K562 treated with DMSO at 1 percent for 4 hours (cell line): Measurements from ENCODE around the gene REX1BD. TPM values are rescaled to one million over a fixed set of nuclear protein-coding genes. Genes with fewer than 3 reads are reported as not detected.

Experiments used
- total RNA-seq: library from RNA; unstranded; fragments of 300-600 nt; gene quantifications from 2 replicates; pipeline ENCODE4 v1.2.3, GENCODE V29; 2022; ENCODE audit not compliant: insufficient read depth

The REX1BD gene
- 80.6 and 108 TPM in 2 replicates for total RNA-seq

DNA sequence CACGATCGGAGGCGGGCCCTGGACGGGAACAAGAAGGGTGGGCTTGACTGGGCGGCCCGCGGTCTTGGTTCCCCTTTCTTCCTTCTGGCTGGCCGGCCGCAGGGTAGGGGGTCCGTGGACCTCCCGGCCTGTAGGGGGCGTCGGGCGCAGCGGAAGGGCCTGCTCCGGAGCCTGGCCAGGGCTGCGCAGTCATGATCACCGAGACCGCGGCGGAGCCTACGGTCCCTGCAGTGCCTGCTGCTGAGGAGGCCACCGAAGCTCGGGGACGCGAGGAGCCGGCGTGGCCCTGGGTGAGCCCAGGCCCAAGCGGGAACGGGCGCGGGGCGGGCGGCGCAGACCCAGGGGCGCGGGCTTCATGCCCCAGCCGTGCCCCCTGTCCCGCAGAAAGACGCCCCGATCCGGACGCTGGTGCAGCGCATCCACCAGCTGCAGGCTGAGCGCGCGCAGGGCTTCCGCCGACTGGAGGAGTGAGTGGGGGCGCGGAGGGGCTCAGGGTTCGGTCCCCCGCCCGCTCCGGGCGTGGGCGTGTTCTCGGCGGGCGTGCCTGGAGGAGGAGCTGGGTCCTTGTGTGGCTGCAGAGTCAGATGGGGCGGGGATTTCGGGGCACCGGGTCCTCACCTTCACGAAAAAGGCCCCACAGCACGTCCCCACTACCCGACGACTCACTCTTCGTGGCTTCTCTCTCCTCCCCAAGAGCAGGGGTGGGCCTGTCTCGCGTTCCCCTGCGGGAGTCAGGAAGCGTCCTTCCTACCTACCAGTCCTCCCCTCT lies at the start of gene REX1BD:
REX1BD (plus strand) TSS at position 188 of the 769 bp plus-strand sequence; CDS start at position 192, 4 bp downstream.

DNA sequence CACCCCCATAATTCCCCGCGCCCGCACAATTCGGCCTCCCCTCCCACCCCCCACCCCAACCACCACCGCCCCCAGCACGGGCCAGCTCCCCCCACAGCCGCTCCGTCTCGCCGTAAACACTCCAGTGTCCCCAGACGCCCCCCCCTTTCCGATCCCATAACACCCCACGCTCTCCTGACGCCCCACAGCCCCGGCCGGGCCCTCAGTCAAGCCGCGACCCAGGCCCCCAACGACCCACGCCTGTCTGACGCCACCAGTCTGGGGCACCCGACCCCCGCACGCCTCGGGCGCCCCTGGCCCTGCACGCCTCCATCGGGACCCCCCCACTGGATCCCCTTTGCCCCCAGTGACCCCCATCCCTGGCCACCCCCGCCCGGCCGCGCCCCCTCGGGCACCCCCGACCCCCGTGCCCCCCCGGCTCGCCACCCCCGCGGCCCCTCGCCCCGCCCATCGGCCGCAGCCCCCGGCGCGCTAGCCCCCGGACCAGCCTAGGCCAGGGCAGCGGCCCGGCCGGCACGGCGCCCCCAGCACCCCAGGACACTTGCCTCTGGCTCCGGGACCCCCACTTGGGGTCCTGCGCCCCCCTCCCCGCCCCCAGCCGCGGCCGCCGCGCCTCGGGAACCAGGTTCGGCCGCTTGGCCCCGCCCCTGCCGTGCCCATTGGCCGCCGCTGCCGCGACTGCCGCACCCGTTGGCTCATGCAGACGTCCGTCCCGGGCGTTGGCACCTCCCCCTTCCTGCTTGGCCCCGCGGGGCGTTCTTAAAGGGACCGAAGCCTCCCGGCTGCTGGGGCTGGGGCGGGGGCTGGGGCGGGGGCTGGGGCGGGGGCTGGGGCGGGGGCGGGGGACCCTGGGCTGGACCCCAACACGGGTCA lies 45.4 kb upstream of the REX1BD start, which contains the start of gene FKBP8:
FKBP8 (minus strand) TSS at position 633 of the 873 bp plus-strand sequence. CDS start 1,603 bp downstream, outside the sequence.

GRCh38 chr19:18557411-18558201 lies 31.0 kb upstream of the REX1BD start, which contains the start of gene KXD1:
Gene KXD1 (plus strand): TSS chr19:18557870. CDS start chr19:18562057, 4,187 bp downstream.

DNA sequence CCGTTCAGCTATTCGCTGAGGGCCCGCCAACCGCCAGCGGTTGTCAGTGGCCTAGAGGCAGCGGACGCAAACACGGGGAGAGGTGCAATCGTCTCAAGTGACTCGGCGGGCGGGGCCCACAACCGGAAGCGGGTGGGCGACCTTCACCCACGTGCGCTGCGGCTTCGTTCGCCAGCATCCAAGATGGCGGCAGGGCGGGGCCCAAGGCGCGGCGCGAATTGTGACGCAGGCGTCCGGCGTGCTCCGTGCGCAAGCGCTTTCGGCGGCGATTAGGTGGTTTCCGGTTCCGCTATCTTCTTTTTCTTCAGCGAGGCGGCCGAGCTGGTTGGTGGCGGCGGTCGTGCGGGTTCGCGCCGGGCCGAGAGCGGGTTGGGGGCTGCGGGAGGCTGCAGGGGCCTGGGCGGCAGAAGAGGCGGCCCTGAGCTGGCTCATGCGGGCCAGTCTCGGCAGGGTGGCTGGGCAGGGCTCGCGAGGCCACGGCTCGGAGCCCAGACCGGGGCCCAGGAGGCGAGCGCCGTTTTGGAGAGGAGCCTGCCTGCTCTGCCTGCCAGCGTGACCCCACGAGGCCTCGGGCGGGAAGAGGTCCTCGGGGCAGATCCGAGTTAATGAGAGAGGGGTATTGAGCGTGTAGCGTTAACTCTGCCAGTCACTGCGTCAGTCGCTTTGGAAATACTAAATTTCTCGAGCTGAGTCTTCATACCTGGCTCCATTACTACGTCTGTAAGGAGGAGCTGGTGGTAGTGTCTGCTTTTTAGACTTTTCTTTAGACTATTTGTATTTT lies 16.8 kb upstream of the REX1BD start, which contains the start of gene UBA52:
UBA52 (plus strand) TSS at position 294 of the 781 bp plus-strand sequence. CDS start 1,444 bp downstream, outside the sequence.

GRCh38 chr19:18606281-18607225 lies 18.0 kb downstream of the REX1BD start, which contains the start of gene CRLF1:
Gene CRLF1 (minus strand): TSS chr19:18606799. CDS start chr19:18606656, 143 bp downstream.

GRCh38 chr19:18612772-18613588 lies 24.4 kb downstream of the REX1BD start, which contains the start of gene TMEM59L:
Gene TMEM59L (plus strand): TSS chr19:18612870. CDS start chr19:18612959, 89 bp downstream.

GRCh38 chr19:18636969-18637629 lies 48.5 kb downstream of the REX1BD start, which contains the start of gene KLHL26:
Gene KLHL26 (plus strand): TSS chr19:18637028. CDS start chr19:18637055, 27 bp downstream.

Other genes with a start within 250 kb of the REX1BD start
- gene PGPEP1, start 248.2 kb upstream of the REX1BD start, total RNA-seq = 17.2 and 26.4 TPM in 2 replicates
- 320 and 331 TPM in 2 replicates for gene GDF15, start 202.6 kb upstream of the REX1BD start, total RNA-seq
- 0.41 and 1.0 TPM in 2 replicates for gene LRRC25, start 191.2 kb upstream of the REX1BD start, total RNA-seq
- 102 and 118 TPM in 2 replicates for gene SSBP4, start 169.4 kb upstream of the REX1BD start, total RNA-seq
- gene ISYNA1, start 150.7 kb upstream of the REX1BD start, total RNA-seq = 348 and 429 TPM in 2 replicates
- 10.4 and 11.2 TPM in 2 replicates for gene ELL, start 66.7 kb upstream of the REX1BD start, total RNA-seq
- gene FKBP8, start 45.2 kb upstream of the REX1BD start, total RNA-seq = 338 and 375 TPM in 2 replicates
- gene KXD1, start 30.9 kb upstream of the REX1BD start, total RNA-seq = 151 and 162 TPM in 2 replicates
- 2,638 and 2,847 TPM in 2 replicates for gene UBA52, start 16.9 kb upstream of the REX1BD start, total RNA-seq
- 4.2 TPM in 1 of 2 replicates, not detected in the other for gene CRLF1, start 18.0 kb downstream of the REX1BD start, total RNA-seq
- gene TMEM59L, start 24.1 kb downstream of the REX1BD start, total RNA-seq = 0.41 TPM in 1 of 2 replicates, not detected in the other
- 10.1 and 13.3 TPM in 2 replicates for gene KLHL26, start 48.2 kb downstream of the REX1BD start, total RNA-seq
- 11.7 and 13.6 TPM in 2 replicates for gene CRTC1, start 94.9 kb downstream of the REX1BD start, total RNA-seq
- gene COMP, start 202.5 kb downstream of the REX1BD start, total RNA-seq = not detected in 2 replicates
- gene UPF1, start 243.2 kb downstream of the REX1BD start, total RNA-seq = 72.8 and 86.1 TPM in 2 replicates